NCI-H2107 (cell line): ENCODE results near the gene RNF19B.

Experiments
- DNase-seq: peaks from one replicate; lab custom pipeline; 2025; lab: John Stamatoyannopoulos, UW

The RNF19B gene

DNA sequence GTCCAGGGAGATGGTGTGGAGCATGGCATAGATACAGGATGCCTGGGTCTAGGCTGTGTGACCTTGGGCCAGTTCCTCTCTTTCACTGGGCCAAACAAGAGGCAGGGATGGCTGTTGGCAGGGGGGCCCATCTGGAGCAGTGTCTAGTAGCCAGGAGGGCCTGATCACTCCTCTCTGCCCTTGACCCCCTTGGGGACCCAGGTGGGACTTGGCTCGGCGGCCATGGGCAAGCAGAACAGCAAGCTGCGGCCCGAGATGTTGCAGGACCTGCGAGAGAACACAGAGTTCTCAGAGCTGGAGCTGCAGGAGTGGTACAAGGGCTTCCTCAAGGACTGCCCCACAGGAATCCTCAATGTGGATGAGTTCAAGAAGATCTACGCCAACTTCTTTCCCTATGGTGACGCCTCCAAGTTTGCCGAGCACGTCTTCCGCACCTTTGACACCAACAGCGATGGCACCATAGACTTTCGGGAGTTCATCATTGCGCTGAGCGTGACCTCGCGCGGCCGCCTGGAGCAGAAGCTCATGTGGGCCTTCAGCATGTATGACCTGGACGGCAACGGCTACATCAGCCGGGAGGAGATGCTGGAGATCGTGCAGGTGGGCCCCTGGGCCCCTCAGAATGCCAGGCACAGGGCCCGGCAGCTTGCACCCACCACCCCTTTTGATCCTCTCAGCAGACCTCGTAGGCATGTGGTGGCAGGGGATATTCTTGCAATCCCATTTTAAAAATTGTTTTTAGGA is 75.8 kb downstream of the RNF19B start:
- DNase-seq = no peak

DNA sequence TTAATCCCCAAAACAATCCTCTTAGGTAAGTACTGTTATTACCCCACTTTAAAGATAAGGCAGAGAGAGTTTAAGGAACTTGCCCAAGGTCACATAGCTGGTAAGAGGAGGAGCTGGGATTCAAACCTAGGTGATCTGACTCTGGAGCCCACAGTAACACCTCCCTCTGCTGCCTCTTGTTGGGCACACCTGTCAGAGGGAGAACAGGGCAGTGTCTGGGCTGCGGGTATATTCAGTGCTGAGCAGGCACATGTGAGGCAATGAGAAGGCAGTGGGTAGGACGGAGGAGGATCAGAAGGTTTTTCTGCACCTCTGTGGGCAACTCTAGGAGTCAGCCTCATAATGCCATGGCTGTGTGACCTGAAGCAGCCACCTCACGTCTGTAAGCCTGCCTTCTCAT is 76.5 kb downstream of the RNF19B start:
- DNase-seq = no peak

DNA sequence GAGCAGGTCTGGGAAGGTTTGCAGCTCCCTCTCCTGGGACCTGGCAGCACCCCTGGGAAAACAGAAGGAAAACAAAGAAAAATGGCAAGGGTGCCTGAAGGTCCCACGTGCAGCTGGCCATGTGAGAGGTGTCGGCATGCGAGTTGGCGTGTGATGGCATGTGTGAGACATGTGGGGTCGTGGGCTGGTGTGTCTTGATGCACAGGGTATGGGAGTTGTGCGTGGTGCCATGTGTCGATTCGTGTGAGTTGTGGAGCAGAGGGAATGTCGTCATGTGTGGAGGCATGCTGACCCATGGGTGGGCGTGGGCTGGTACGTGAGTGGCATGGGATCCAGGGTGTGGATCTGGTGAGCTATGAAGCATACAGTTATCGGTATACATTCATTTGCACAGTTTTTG is 77.0 kb downstream of the RNF19B start:
- no peak for DNase-seq

DNA sequence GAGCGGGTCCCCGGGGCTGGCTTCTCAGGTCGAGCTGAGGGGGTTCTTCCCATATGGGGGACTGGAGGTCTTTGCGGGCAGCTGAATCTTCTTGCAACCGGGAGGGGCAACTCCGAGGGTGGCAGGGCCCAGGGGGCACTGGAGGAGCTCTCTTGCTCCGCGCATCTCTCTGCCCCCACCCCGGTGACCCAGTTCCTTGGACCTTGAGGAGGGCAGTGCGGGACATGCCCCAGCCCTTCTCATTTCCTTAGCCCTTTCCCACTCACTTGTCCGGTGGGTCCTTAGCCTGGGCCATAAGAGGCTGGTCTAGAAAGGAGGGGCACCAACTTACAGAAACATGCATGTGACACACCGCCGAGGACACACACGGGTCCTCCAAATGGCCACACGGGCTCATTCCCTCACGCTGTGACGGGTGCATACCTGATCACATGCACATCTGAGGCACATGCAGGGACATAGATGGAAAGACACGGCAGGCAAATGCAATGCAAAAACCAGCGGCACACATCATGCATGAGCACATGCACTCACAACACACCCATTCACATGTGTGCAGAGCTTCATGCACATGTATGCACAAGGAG is 77.7 kb downstream of the RNF19B start:
- no peak for DNase-seq
